CD4-positive, alpha-beta T cell treated with Interleukin-6 for 4 hours (primary cell): ENCODE results near the gene CTDSPL.
A peak's percentile ranks its signal among the peaks of the same experiment; 100 is the strongest.
"Not testable (repeated sequence)": the region's sequence is repeated elsewhere in the genome, so short reads cannot be mapped to it uniquely, and the experiment has no call there.

ENCODE experiments used
- DNase-seq: peaks from one replicate; pipeline ENCODE4 v3.0.0-alpha.2; 2020; ENCODE audit warnings: mixed read lengths

Gene CTDSPL

GRCh38 chr3:37972056-37972455, 110.4 kb downstream of the CTDSPL start:
- DNase-seq: not testable (repeated sequence)

- no peak for DNase-seq
Measured at GRCh38 chr3:37973246-37974054, 111.8 kb downstream of the CTDSPL start.

- DNase-seq: peak; percentile 82
Measured at GRCh38 chr3:37974121-37975083, 112.7 kb downstream of the CTDSPL start.

GRCh38 chr3:37979541-37980461, 118.1 kb downstream of the CTDSPL start:
- no peak for DNase-seq

GRCh38 chr3:37980462-37981347, 119.0 kb downstream of the CTDSPL start:
- no peak for DNase-seq

- DNase-seq: no peak
Measured at GRCh38 chr3:37981348-37981664, 119.6 kb downstream of the CTDSPL start.

GRCh38 chr3:37982331-37982730, 120.7 kb downstream of the CTDSPL start:
- no peak for DNase-seq

- DNase-seq: no peak
Measured at GRCh38 chr3:37984051-37984450, 122.4 kb downstream of the CTDSPL start.

GRCh38 chr3:37984596-37984995, 122.9 kb downstream of the CTDSPL start:
- DNase-seq: no peak

GRCh38 chr3:37985637-37986320, 124.1 kb downstream of the CTDSPL start:
- no peak for DNase-seq

- no peak for DNase-seq
Measured at GRCh38 chr3:37986479-37987314, 125.0 kb downstream of the CTDSPL start.

GRCh38 chr3:37987315-37987697, 125.6 kb downstream of the CTDSPL start:
- no peak for DNase-seq

GRCh38 chr3:37987751-37988179, 126.1 kb downstream of the CTDSPL start:
- no peak for DNase-seq

- not testable (repeated sequence) for DNase-seq
Measured at GRCh38 chr3:37988376-37988775, 126.7 kb downstream of the CTDSPL start.

GRCh38 chr3:37988931-37989525, 127.3 kb downstream of the CTDSPL start:
- DNase-seq: no peak

GRCh38 chr3:37989821-37990480, 128.3 kb downstream of the CTDSPL start:
- DNase-seq: no peak

GRCh38 chr3:37990527-37990926, 128.8 kb downstream of the CTDSPL start, which contains the start of gene VILL:
TSS of gene VILL (plus strand) at chr3:37990786. CDS start at chr3:37993673, 2,887 bp downstream.
- DNase-seq: no peak

- no peak for DNase-seq
Measured at GRCh38 chr3:37991109-37991508, 129.4 kb downstream of the CTDSPL start.

- no peak for DNase-seq
Measured at GRCh38 chr3:37991823-37992222, 130.1 kb downstream of the CTDSPL start.
